ENCODE data around the gene PPM1D.

- TF ChIP-seq CTCF (conservative IDR thresholded peaks at IDR 0.05) (no peak), EZH2 (IDR thresholded peaks at IDR 0.05; ENCODE audit: low read depth) (no peak)
Measured at GRCh38 chr17:60678118-60678444, 78.1 kb downstream of the PPM1D start.

Data from PC-9 (cell line).